Stimulated activated CD4-positive, alpha-beta T cell treated with anti-CD3 and anti-CD28 coated beads, Interleukin-2, amount 100 ng/mL, for 4 hours (primary cell): Measurements from ENCODE around the gene FERMT2.
"Not testable (repeated sequence)": the region's sequence is repeated elsewhere in the genome, so short reads cannot be mapped to it uniquely, and the experiment has no call there.

ENCODE experiments used
- DNase-seq: peaks from one replicate; pipeline ENCODE4 v3.0.0-alpha.2; 2020; ENCODE audit warnings: low read depth

The FERMT2 gene

GRCh38 chr14:52901357-52901980 is 49.4 kb downstream of the FERMT2 start:
- no peak for DNase-seq

GRCh38 chr14:52900731-52901130 is 50.1 kb downstream of the FERMT2 start:
- DNase-seq: no peak

DNA sequence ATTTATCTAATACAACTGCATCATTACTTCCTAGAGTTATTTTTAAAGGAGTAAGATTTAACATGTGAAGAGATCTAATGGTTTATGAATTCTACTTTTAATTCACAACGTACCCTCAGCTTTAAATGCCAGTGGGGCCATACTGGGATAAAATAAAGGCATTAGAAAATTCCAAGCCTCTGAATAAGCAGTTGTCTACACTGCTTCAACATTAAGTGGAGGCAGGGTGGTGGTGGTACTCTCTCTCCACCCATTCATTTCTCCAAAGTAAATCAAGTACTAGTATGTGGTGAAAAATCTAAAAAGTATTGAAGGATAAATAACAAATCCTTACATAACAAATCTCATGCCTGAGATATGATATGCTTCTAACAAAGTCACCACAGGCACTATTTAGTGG is 52.4 kb downstream of the FERMT2 start:
- no peak for DNase-seq

DNA sequence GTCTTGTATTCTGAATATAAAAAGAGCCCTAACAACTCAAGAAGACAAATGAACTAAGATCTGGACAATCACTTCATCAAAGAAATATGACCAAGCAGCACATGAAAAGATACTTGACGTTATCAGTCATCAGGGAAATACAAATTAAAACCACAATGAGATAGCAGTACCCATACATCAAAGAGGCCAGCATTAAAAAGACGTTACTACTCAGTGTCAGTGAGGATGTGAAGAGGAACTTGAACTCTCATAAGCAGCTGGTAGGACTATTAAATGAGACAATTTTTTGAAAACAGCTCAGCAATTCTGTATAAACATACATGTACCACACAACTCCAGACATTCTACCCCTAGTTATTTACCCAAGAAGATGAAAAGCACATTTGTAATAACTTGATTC is 55.9 kb downstream of the FERMT2 start:
- DNase-seq: no peak

GRCh38 chr14:52891800-52892199 is 59.0 kb downstream of the FERMT2 start:
- no peak for DNase-seq

GRCh38 chr14:52888839-52889838 is 61.7 kb downstream of the FERMT2 start:
- no peak for DNase-seq

DNA sequence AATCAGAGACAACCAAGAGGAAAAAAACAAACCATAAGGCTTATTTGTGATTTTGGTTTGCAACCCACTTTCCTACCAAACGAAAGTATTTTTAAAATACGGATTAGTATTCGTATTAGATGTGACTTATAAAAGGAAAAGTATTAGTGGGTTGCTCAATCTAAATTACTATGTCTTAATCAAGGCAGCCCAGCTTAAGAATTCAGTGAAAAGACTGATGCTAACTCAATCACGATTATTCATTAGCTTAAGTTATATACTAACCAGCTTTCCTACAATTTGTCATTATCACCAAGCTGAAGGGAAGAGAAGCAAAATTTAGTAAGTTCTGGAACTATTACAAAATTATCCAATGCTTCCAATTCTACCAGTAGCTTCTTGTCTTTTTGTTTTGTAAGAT is 62.7 kb downstream of the FERMT2 start:
- no peak for DNase-seq

DNA sequence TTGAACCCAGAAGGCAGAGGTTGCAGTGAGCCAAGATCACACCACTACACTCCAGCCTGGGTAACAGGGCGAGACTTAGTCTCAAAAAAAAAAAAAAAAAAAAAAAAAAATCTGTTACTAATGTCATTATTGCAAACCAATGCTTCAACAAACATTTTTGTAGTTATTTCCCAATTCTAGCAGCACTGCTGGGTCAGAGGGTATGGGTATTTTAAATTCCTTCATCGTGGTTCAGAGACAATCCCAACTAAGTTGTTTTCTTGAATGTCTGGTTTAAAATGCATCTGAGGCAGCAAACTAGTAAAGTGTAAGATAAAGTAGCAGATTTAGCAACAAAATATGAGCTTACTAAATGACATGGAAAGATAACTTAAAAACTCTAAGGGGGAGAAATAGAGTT is 65.6 kb downstream of the FERMT2 start:
- DNase-seq: no peak

- no peak for DNase-seq
Observed at GRCh38 chr14:52883658-52884057, 67.2 kb downstream of the FERMT2 start.

DNA sequence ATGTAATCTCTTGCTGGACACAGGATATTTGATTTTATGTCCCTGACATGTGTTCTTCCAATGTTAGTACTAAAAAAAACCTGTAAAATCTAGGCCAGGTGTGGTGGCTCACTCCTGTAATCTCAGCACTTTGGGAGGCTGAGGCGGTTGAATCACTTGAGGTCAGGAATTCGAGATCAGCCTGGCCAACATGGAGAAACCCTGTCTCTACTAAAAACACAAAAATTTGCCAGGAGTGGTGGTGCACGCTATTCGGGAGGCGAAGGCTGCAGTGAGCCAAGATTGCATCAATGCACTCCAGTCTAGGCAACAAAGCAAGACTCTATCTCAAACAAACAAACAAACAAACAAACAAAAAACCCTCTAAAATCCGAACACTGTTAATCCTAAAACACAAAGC is 68.0 kb downstream of the FERMT2 start:
- DNase-seq: no peak

DNA sequence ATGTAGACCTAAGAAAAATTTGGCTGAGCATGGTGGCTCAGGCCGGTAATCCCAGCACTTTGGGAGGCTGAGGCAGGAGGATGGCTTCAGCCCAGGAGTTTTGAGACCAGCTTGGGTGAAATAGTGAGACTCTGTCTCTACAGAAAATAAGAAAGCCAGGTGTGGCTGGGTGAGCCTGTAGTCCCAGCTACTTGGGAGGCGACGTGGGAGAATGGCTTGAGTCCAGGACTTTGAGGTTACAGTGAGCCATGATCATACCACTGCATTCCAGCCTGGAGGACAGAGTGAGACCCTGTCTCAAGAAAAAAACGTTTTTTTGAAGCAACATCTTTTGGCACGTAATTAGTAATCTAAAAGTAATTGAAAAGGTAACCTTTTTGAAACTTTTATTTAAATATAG is 70.9 kb downstream of the FERMT2 start:
- DNase-seq: no peak

DNA sequence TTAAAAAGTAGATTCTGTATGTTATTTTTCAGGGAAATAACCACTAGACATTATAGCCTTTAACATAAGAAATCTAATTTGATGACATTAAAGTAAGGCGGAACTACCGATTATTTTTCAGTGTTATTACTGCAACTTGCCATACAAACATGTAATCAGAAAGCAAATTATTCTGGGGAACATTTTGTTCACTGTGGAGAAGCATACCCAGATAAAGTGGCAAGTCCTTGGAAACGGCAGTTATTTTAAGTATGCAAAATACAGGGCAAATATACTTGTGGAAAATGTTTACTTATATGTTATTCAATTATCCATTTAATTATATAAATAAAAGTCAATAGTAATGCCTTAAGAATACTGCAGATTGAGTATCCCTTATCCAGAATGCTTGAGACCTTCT is 71.9 kb downstream of the FERMT2 start:
- no peak for DNase-seq

DNA sequence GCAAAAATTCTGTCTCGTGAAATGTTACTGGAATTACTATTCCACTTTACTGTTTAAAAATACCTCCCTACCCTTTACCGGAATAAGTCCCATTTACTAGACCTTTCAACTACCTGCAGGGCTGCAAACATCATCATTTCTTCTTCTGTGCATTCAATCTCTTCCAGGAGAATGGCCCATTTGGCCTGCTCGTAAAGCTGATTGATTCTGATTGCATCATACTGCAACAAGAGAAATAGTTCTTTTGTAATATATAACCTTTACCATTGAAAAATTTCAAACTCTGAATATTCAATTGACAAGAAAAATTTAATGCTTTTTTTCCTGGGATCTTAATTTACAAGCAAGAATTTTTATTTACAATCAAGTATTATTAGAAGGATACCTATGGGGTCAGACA is 72.4 kb downstream of the FERMT2 start:
- no peak for DNase-seq

- DNase-seq: no peak
Observed at GRCh38 chr14:52877628-52878027, 73.2 kb downstream of the FERMT2 start.

- no peak for DNase-seq
Observed at GRCh38 chr14:52876806-52877205, 74.0 kb downstream of the FERMT2 start.

DNA sequence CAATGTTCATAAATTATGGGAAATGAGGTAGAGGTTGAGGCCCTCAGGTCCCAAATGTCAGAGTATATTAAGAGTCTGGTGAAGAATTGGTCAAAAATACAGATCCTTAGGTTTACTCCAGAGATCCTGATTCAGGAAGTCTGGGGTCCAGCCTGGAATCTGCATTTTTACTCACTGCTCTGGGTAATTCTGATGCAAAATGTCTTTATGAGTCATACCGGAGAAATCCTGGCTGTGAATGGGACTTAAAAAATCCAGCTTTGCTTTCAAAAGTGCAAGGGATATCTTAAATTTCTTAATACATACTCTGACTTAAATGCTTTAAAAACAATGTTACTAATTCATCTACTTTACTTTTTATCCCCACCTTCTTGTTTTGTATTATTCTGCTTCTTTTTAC is 74.5 kb downstream of the FERMT2 start:
- no peak for DNase-seq

GRCh38 chr14:52875707-52876106 is 75.1 kb downstream of the FERMT2 start:
- DNase-seq: no peak

DNA sequence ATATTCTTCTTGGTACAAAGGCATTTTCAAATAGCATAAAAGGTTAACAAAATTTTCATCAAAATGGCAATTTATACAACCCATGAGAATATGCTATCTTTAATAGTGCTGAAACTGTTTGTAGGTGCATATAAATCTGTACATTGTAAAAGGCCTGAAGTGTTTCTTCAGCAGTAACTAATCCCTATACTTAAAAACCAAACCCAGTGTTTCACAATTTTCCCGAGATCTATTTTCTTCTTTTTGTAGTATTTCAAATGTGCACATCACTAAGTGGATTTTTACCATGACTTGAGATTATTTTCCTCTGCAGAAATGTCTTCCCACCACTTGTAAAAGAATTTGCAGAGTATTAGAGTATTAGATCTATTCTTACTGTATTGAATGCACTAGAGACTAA is 76.5 kb downstream of the FERMT2 start:
- DNase-seq: no peak

- no peak for DNase-seq
Observed at GRCh38 chr14:52873694-52874093, 77.2 kb downstream of the FERMT2 start.

DNA sequence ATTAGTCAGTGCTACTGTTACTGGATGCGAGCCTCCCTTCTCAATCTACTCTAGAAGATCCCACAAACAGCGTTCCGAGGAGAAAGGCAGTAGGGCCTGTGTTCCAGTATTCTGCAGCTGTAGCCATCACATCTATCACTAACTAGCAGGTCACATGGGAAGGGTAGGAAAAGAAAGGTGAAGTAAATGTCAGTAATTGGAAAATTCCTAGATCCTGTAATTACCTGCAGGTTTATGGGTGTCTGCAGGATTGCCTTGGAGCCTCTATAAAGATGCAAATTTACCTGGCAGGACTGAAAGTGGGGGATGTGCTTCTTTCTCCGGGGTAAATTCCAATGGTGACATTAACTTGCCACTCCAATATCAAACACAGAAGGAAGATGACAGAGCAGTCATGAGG is 77.8 kb downstream of the FERMT2 start:
- no peak for DNase-seq

DNA sequence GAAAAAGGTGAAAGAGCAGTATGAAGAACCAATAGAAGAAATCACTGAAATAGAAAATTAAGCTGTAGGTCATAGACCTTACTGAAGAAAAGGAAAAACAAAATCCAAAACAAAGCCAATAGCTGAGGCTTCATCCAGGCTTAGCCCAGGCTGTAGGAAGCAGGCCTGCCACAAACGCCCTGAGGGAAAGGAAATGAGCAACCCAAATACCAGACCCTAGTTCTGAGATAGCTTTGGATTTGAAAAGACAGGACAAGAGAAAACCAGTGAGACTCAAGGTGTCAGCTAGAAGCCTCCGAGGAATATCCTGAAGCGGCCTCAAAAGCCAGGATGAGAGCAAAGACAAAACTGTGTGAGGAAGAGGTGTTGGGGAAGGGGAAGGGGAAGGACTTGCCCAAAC is 79.2 kb downstream of the FERMT2 start:
- DNase-seq: no peak

- no peak for DNase-seq
Observed at GRCh38 chr14:52868911-52869618, 81.8 kb downstream of the FERMT2 start.

DNA sequence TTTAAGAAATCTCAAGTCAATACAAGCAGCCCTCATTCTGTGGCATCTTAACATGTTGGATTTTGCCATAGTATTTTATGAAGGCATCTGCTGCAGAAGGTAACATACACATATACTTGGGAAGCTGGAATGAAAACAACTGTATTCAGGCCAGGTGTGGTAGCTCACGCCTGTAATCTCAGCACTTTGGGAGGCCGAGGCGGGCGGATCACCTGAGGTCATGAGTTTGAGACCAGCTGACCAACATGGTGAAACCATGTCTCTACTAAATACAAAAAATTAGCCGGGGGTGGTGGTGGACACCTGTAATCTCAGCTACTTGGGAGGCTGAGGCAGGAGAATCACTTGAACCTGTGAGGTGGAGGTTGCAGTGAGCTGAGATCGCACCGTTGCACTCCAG is 86.0 kb downstream of the FERMT2 start:
- not testable (repeated sequence) for DNase-seq
